HEK293 (cell line): ENCODE results near the gene PBX3.
"Not testable (repeated sequence)": the region's sequence is repeated elsewhere in the genome, so short reads cannot be mapped to it uniquely, and the experiment has no call there.

Experiments
- RBAK ChIP-seq: fragments of 450-650 bp; formaldehyde crosslinking; IDR thresholded peaks from 2 replicates; pipeline ENCODE4 v1.5.1; 2016; ENCODE audit warnings: missing biosample characterization, missing genetic modification characterization
- ZBTB48 ChIP-seq: fragments of 450-650 bp; formaldehyde crosslinking; IDR thresholded peaks from 2 replicates; pipeline ENCODE4 v1.5.1; 2016; ENCODE audit warnings: missing biosample characterization, missing genetic modification characterization
- ZFP3 ChIP-seq: fragments of 450-650 bp; formaldehyde crosslinking; IDR thresholded peaks from 2 replicates; pipeline ENCODE4 v1.5.1; 2016; ENCODE audit warnings: low read depth, missing biosample characterization, missing genetic modification characterization
- ZNF138 ChIP-seq: fragments of 450-650 bp; formaldehyde crosslinking; IDR thresholded peaks from 2 replicates; pipeline ENCODE4 v1.5.1; 2016; ENCODE audit warnings: missing biosample characterization, missing genetic modification characterization, borderline replicate concordance
- ZNF19 ChIP-seq: fragments of 450-650 bp; formaldehyde crosslinking; IDR thresholded peaks from 2 replicates; pipeline ENCODE4; 2016; ENCODE audit warnings: missing biosample characterization, missing genetic modification characterization, low read depth
- ZNF335 ChIP-seq: fragments of 450-650 bp; formaldehyde crosslinking; conservative IDR thresholded peaks from 2 replicates; pipeline ENCODE4 v1.5.1; 2016; ENCODE audit warnings: missing biosample characterization, missing genetic modification characterization
- ZNF530 ChIP-seq: fragments of 450-650 bp; formaldehyde crosslinking; IDR thresholded peaks from 2 replicates; pipeline ENCODE4 v1.5.1; 2016; ENCODE audit warnings: low read depth, missing biosample characterization, missing genetic modification characterization
- ZNF660 ChIP-seq: fragments of 450-650 bp; IDR thresholded peaks from 2 replicates; pipeline ENCODE4 v1.5.1; 2018; ENCODE audit warnings: missing biosample characterization, mild to moderate bottlenecking, missing genetic modification characterization
- TF ChIP-seq, protein P1 (sequence below): fragments of 450-650 bp; formaldehyde crosslinking; conservative IDR thresholded peaks from 2 replicates; pipeline ENCODE4 v1.5.1; 2016; ENCODE audit warnings: low read depth, missing biosample characterization, missing genetic modification characterization
- TF ChIP-seq, protein P2 (sequence below): fragments of 450-650 bp; formaldehyde crosslinking; IDR thresholded peaks from 2 replicates; pipeline ENCODE4 v1.5.1; 2016; ENCODE audit warnings: missing biosample characterization, missing genetic modification characterization
- TF ChIP-seq, protein P3 (sequence below): fragments of 450-650 bp; formaldehyde crosslinking; IDR thresholded peaks from 2 replicates; pipeline ENCODE4 v1.5.1; 2016; ENCODE audit warnings: missing biosample characterization, missing genetic modification characterization, low read depth
- TF ChIP-seq, protein P4 (sequence below): fragments of 450-650 bp; formaldehyde crosslinking; IDR thresholded peaks from 2 replicates; pipeline ENCODE4 v1.5.1; 2016; ENCODE audit warnings: missing biosample characterization, missing genetic modification characterization
- TF ChIP-seq, protein P5 (sequence below): fragments of 450-650 bp; formaldehyde crosslinking; IDR thresholded peaks from 2 replicates; pipeline ENCODE4 v1.5.1; 2016; ENCODE audit warnings: missing biosample characterization, missing genetic modification characterization

DNA sequence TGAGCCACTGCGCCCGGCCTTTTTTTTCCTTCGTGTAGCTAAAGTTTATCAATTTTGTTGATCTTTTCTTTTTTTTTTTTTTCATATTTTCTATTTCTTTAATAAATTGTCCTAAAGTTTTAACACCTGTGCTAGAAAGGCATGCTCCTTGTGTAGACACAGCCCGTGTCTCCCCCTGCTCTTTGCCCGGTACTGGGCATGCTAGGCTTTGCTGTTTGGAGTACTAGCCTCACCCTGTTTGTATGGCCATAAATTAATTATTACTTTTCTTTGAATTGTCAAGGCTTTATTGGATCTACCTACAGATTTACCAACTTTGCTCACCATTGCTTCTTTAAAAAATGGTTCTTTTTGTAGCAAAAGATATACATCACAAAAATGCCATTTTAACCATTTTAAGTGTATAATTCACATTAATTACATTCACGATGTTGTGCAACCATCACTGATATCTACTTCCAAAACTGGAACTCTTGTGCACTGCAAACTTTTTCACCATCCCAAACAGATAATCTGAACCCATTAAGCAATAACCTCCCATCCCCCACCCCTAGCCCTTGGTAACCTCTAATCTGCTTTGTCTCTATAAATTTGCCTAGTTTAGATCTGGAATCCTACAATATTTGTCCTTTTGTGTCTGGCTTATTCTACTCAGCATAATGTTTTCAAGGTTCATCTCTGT lies 31.5 kb downstream of the PBX3 start:
- TF ChIP-seq ZNF19; ZNF660; ZFP3 (tag by site-specific recombination); ZNF335; RBAK (tag by site-specific recombination); ZBTB48 (tag by site-specific recombination); ZNF530 (tag by site-specific recombination); ZNF138: not testable (repeated sequence)
- TF ChIP-seq, protein P1, sequence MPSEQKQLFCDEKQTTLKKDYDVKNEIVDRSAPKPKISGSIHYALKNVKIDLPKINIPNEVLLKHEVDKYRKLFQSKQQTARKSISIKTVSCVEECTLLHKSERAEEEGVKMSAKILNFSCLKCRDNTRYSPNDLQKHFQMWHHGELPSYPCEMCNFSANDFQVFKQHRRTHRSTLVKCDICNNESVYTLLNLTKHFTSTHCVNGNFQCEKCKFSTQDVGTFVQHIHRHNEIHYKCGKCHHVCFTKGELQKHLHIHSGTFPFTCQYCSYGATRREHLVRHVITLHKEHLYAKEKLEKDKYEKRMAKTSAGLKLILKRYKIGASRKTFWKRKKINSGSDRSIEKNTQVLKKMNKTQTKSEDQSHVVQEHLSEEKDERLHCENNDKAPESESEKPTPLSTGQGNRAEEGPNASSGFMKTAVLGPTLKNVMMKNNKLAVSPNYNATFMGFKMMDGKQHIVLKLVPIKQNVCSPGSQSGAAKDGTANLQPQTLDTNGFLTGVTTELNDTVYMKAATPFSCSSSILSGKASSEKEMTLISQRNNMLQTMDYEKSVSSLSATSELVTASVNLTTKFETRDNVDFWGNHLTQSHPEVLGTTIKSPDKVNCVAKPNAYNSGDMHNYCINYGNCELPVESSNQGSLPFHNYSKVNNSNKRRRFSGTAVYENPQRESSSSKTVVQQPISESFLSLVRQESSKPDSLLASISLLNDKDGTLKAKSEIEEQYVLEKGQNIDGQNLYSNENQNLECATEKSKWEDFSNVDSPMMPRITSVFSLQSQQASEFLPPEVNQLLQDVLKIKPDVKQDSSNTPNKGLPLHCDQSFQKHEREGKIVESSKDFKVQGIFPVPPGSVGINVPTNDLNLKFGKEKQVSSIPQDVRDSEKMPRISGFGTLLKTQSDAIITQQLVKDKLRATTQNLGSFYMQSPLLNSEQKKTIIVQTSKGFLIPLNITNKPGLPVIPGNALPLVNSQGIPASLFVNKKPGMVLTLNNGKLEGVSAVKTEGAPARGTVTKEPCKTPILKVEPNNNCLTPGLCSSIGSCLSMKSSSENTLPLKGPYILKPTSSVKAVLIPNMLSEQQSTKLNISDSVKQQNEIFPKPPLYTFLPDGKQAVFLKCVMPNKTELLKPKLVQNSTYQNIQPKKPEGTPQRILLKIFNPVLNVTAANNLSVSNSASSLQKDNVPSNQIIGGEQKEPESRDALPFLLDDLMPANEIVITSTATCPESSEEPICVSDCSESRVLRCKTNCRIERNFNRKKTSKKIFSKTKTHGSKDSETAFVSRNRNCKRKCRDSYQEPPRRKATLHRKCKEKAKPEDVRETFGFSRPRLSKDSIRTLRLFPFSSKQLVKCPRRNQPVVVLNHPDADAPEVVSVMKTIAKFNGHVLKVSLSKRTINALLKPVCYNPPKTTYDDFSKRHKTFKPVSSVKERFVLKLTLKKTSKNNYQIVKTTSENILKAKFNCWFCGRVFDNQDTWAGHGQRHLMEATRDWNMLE (tag by site-specific recombination): not testable (repeated sequence)
- TF ChIP-seq, protein P2, sequence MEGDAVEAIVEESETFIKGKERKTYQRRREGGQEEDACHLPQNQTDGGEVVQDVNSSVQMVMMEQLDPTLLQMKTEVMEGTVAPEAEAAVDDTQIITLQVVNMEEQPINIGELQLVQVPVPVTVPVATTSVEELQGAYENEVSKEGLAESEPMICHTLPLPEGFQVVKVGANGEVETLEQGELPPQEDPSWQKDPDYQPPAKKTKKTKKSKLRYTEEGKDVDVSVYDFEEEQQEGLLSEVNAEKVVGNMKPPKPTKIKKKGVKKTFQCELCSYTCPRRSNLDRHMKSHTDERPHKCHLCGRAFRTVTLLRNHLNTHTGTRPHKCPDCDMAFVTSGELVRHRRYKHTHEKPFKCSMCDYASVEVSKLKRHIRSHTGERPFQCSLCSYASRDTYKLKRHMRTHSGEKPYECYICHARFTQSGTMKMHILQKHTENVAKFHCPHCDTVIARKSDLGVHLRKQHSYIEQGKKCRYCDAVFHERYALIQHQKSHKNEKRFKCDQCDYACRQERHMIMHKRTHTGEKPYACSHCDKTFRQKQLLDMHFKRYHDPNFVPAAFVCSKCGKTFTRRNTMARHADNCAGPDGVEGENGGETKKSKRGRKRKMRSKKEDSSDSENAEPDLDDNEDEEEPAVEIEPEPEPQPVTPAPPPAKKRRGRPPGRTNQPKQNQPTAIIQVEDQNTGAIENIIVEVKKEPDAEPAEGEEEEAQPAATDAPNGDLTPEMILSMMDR (tag by site-specific recombination): not testable (repeated sequence)
- TF ChIP-seq, protein P3, sequence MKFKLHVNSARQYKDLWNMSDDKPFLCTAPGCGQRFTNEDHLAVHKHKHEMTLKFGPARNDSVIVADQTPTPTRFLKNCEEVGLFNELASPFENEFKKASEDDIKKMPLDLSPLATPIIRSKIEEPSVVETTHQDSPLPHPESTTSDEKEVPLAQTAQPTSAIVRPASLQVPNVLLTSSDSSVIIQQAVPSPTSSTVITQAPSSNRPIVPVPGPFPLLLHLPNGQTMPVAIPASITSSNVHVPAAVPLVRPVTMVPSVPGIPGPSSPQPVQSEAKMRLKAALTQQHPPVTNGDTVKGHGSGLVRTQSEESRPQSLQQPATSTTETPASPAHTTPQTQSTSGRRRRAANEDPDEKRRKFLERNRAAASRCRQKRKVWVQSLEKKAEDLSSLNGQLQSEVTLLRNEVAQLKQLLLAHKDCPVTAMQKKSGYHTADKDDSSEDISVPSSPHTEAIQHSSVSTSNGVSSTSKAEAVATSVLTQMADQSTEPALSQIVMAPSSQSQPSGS (tag by site-specific recombination): not testable (repeated sequence)
- TF ChIP-seq, protein P4, sequence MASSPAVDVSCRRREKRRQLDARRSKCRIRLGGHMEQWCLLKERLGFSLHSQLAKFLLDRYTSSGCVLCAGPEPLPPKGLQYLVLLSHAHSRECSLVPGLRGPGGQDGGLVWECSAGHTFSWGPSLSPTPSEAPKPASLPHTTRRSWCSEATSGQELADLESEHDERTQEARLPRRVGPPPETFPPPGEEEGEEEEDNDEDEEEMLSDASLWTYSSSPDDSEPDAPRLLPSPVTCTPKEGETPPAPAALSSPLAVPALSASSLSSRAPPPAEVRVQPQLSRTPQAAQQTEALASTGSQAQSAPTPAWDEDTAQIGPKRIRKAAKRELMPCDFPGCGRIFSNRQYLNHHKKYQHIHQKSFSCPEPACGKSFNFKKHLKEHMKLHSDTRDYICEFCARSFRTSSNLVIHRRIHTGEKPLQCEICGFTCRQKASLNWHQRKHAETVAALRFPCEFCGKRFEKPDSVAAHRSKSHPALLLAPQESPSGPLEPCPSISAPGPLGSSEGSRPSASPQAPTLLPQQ (tag by site-specific recombination): not testable (repeated sequence)
- TF ChIP-seq, protein P5, sequence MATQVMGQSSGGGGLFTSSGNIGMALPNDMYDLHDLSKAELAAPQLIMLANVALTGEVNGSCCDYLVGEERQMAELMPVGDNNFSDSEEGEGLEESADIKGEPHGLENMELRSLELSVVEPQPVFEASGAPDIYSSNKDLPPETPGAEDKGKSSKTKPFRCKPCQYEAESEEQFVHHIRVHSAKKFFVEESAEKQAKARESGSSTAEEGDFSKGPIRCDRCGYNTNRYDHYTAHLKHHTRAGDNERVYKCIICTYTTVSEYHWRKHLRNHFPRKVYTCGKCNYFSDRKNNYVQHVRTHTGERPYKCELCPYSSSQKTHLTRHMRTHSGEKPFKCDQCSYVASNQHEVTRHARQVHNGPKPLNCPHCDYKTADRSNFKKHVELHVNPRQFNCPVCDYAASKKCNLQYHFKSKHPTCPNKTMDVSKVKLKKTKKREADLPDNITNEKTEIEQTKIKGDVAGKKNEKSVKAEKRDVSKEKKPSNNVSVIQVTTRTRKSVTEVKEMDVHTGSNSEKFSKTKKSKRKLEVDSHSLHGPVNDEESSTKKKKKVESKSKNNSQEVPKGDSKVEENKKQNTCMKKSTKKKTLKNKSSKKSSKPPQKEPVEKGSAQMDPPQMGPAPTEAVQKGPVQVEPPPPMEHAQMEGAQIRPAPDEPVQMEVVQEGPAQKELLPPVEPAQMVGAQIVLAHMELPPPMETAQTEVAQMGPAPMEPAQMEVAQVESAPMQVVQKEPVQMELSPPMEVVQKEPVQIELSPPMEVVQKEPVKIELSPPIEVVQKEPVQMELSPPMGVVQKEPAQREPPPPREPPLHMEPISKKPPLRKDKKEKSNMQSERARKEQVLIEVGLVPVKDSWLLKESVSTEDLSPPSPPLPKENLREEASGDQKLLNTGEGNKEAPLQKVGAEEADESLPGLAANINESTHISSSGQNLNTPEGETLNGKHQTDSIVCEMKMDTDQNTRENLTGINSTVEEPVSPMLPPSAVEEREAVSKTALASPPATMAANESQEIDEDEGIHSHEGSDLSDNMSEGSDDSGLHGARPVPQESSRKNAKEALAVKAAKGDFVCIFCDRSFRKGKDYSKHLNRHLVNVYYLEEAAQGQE (tag by site-specific recombination): not testable (repeated sequence)
